ENCODE results near the gene SUSD4. TPM values are rescaled to one million over a fixed set of nuclear protein-coding genes. Genes with fewer than 3 reads are reported as not detected.

SUSD4 gene
- total and polyA plus RNA-seq, 3 donors from 2014 or later = 13.9 to 17.7 (median 13.9) TPM

GRCh38 chr1:223227486-223228196 is 136.3 kb downstream of the SUSD4 start:
- H3K36me3 ChIP-seq (ENCODE audit: low read depth, missing control alignments) = no peaks in the 10 kb centered on the region
- H3K27me3 ChIP-seq = no peaks in the 10 kb centered on the region
- peaks cover under 1% of the 10 kb centered on the region for H3K4me1 ChIP-seq
- no peaks in the 10 kb centered on the region for H3K9me3 ChIP-seq
- DNase-seq = no peak
- TF ChIP-seq CTCF (IDR thresholded peaks at IDR 0.05) (no peak), POLR2A (IDR thresholded peaks at IDR 0.05) (no peak)
- H3K27ac ChIP-seq = no peak overlapping the region
- WGBS, 2 donors = 72 to 79% methylated on average over 5 to 12 of the region's 12 CpGs
- H3K4me3 ChIP-seq = no peak overlapping the region
- intact Hi-C loops (cut with DNase I; ENCODE audit: low total_unique reads) = no loop called here

- no peak for TF ChIP-seq POLR2A (IDR thresholded peaks at IDR 0.05)
- no peak for TF ChIP-seq CTCF (IDR thresholded peaks at IDR 0.05)
- Histone ChIP-seq H3K4me1 (peaks cover 4% of the 10 kb centered on the region), H3K27me3 (no peaks in the 10 kb centered on the region), H3K27ac (no peak overlapping the region), H3K36me3 (ENCODE audit: low read depth, missing control alignments) (no peaks in the 10 kb centered on the region), H3K9me3 (no peaks in the 10 kb centered on the region), H3K4me3 (no peak overlapping the region)
- intact Hi-C loops (cut with DNase I; ENCODE audit: low total_unique reads) = no loop called here
- 93 to 96% methylated on average over 3 of the region's 3 CpGs for WGBS, 2 donors
- DNase-seq = no peak
Observed at GRCh38 chr1:223227031-223227430, 136.9 kb downstream of the SUSD4 start.

- H3K27me3 ChIP-seq = no peaks in the 10 kb centered on the region
- no peak for DNase-seq
- no peaks in the 10 kb centered on the region for H3K36me3 ChIP-seq (ENCODE audit: low read depth, missing control alignments)
- no peak overlapping the region for H3K27ac ChIP-seq
- WGBS, 2 donors = 91 to 98% methylated on average over 3 of the region's 3 CpGs
- intact Hi-C loops (cut with DNase I; ENCODE audit: low total_unique reads) = no loop called here
- no peak for TF ChIP-seq CTCF (IDR thresholded peaks at IDR 0.05)
- TF ChIP-seq POLR2A (IDR thresholded peaks at IDR 0.05) = no peak
- no peak overlapping the region for H3K4me3 ChIP-seq
- peaks cover 4% of the 10 kb centered on the region for H3K4me1 ChIP-seq
- H3K9me3 ChIP-seq = no peaks in the 10 kb centered on the region
Observed at GRCh38 chr1:223226271-223226670, 137.7 kb downstream of the SUSD4 start.

GRCh38 chr1:223225481-223225880 is 138.5 kb downstream of the SUSD4 start:
- Histone ChIP-seq H3K27ac (no peak overlapping the region), H3K4me1 (peaks cover 4% of the 10 kb centered on the region), H3K9me3 (no peaks in the 10 kb centered on the region), H3K27me3 (no peaks in the 10 kb centered on the region), H3K4me3 (no peak overlapping the region), H3K36me3 (ENCODE audit: low read depth, missing control alignments) (no peaks in the 10 kb centered on the region)
- TF ChIP-seq POLR2A (IDR thresholded peaks at IDR 0.05) (no peak), CTCF (IDR thresholded peaks at IDR 0.05) (no peak)
- intact Hi-C loops (cut with DNase I; ENCODE audit: low total_unique reads) = no loop called here
- no peak for DNase-seq
- 89 to 92% methylated on average over 6 of the region's 6 CpGs for WGBS, 2 donors

GRCh38 chr1:223225061-223225460 is 138.9 kb downstream of the SUSD4 start:
- 94 to 98% methylated on average over 7 of the region's 7 CpGs for WGBS, 2 donors
- no peaks in the 10 kb centered on the region for H3K27me3 ChIP-seq
- H3K27ac ChIP-seq = no peak overlapping the region
- intact Hi-C loops (cut with DNase I; ENCODE audit: low total_unique reads) = no loop called here
- DNase-seq = no peak
- TF ChIP-seq POLR2A (IDR thresholded peaks at IDR 0.05) (no peak), CTCF (IDR thresholded peaks at IDR 0.05) (no peak)
- no peak overlapping the region for H3K4me3 ChIP-seq
- no peaks in the 10 kb centered on the region for H3K9me3 ChIP-seq
- H3K36me3 ChIP-seq (ENCODE audit: low read depth, missing control alignments) = no peaks in the 10 kb centered on the region
- peaks cover 4% of the 10 kb centered on the region for H3K4me1 ChIP-seq
